SK-N-MC (cell line): Measurements from ENCODE around the gene CELA2A.

Experiments
- EZH2 ChIP-seq: fragments of 200-600 bp; sonication (generic); IDR thresholded peaks from one replicate; pipeline ENCODE4 v1.6.1; 2017; ENCODE audit warnings: antibody characterized with exemption
- FOXP2 ChIP-seq: optimal IDR thresholded peaks from 2 replicates; pipeline ENCODE3; 2011; ENCODE audit warnings: mild to moderate bottlenecking, moderate library complexity; ENCODE audit not compliant: insufficient read depth; ENCODE audit errors: extremely low read length, control extremely low read depth
- POLR2AphosphoS5 ChIP-seq: IDR thresholded peaks from 2 replicates; pipeline ENCODE4 v1.6.1; 2012; ENCODE audit warnings: mild to moderate bottlenecking, low read depth, low read length, borderline replicate concordance

- TF ChIP-seq POLR2AphosphoS5 = no peak
- no peak for TF ChIP-seq EZH2
- TF ChIP-seq FOXP2 = no peak
Observed at GRCh38 chr1:15509586-15509985, 53.1 kb downstream of the CELA2A start.
